GM10266 (cell line): ENCODE results near the gene FLT4.

Experiments
- DNase-seq: peaks from one replicate; pipeline ENCODE4 v3.0.0; 2012; ENCODE audit errors: extremely low spot score
- TF ChIP-seq, protein P1 (sequence below): IDR thresholded peaks from 2 replicates; pipeline ENCODE4 v1.5.1; 2012; ENCODE audit warnings: mild to moderate bottlenecking, low read depth; ENCODE audit not compliant: control insufficient read depth, insufficient read depth; ENCODE audit errors: missing control alignments

Gene FLT4

GRCh38 chr5:180623844-180624243 is 25.6 kb downstream of the FLT4 start:
- TF ChIP-seq, protein P1, sequence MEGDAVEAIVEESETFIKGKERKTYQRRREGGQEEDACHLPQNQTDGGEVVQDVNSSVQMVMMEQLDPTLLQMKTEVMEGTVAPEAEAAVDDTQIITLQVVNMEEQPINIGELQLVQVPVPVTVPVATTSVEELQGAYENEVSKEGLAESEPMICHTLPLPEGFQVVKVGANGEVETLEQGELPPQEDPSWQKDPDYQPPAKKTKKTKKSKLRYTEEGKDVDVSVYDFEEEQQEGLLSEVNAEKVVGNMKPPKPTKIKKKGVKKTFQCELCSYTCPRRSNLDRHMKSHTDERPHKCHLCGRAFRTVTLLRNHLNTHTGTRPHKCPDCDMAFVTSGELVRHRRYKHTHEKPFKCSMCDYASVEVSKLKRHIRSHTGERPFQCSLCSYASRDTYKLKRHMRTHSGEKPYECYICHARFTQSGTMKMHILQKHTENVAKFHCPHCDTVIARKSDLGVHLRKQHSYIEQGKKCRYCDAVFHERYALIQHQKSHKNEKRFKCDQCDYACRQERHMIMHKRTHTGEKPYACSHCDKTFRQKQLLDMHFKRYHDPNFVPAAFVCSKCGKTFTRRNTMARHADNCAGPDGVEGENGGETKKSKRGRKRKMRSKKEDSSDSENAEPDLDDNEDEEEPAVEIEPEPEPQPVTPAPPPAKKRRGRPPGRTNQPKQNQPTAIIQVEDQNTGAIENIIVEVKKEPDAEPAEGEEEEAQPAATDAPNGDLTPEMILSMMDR, result no peak

DNA sequence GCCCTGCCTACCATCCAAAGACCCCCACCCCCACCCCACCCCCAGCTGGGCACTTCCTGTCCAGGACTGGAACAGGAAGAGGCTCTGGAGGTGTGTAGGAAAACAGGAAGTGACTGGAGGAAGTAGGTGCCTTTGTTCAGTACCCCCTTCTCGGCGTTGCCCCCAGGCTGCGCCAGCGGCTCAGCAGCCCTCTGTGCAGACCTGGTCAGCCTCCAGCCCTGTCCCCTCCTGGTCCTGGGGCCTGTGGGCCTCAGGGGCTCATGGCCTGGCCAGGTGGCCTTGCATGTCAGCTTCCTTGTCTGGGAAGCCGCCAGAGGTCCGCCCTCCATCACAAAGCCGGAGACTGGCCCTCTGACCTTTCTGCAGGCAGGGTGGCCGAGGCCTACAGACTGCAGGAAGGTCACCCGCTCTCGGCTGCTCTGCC is 26.0 kb downstream of the FLT4 start:
- TF ChIP-seq, protein P1, result no peak
- no peak for DNase-seq

More at GRCh38 chr5:180623844-180624243, 25.6 kb downstream of the FLT4 start:
- no peak for DNase-seq

GRCh38 chr5:180622910-180623309 is 26.5 kb downstream of the FLT4 start:
- TF ChIP-seq, protein P1, result no peak
- DNase-seq, result no peak

- DNase-seq, result no peak
- TF ChIP-seq, protein P1, result no peak
Observed at GRCh38 chr5:180621311-180621710, 28.1 kb downstream of the FLT4 start.

DNA sequence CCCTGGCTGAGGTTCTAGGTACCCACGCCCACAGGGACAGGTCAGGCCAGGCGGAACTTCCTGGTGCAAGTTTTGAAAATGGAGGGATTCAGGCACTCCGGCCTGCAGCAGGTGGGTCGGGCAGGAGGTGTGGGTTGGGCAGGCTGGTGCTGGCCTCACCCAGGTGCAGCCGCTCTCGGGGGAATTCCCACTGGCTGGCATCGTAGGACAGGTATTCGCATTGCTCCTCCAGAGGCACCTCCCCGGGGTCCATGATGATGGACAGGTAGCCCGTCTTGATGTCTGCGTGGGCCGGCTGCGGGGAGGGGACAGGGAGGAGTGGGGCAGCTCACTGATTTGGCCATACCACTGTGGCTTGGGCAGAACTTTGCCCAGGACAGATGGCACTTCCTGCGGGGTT is 29.4 kb downstream of the FLT4 start:
- DNase-seq, result no peak
- TF ChIP-seq, protein P1, result no peak

GRCh38 chr5:180619563-180619915 is 29.9 kb downstream of the FLT4 start:
- DNase-seq, result no peak
- TF ChIP-seq, protein P1, result no peak

DNA sequence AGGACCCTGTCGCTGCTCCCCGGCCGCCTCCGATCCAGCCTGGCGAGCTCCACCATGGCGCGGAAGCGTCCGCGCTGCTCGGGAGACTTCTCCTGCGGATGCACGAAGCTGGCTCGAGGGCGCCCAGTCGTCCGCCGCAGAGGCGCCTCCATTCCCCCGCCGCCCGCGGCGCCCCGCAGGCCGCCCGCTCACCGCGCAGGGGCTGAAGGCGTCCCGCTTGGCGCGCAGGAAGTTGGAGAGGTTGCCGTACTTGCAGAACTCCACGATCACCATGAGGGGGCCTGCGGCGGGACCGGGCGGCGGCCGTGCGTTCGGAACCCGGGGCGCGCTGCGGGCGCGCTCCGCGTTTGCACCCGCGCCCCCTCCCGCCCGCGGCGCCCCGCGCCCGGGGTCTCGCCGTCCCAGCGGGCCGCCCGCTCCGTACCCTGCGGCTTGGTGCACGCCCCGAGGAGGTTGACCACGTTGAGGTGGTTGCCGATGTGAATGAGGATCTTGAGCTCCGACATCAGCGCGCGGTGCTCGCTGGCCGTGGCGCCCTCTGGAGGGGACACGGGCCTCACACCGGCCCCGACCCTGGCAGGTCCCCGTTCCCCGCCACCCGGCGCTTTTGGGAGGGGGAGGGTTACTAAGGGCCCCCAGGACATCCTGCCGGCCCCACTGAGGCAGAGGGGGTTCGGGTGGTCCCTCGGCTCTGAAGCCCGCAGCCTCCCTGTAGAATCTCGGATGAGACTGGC is 30.4 kb downstream of the FLT4 start:
- DNase-seq, result peak; percentile 75
- TF ChIP-seq, protein P1, result peak; percentile 17
